PC-3 (cell line): ENCODE measurements around the gene GSC2. TPM values are rescaled to one million over a fixed set of nuclear protein-coding genes. Genes with fewer than 3 reads are reported as not detected.

Experiments used
- ATAC-seq: fragments of 200-7000 bp; cut with Tn5 transposase; 2 replicates; pipeline ENCODE4 v1.9.1; 2020; ENCODE audit warnings: mild to moderate bottlenecking, moderate library complexity
- BruUV-seq: library from RNA; stranded (reverse); fragments of 400-500 nt; replicated peaks from 2 replicates; lab custom pipeline; 2021; lab: Mats Ljungman, UMichigan
- CTCF ChIA-PET: fragments of 300-600 bp; sonication (Branson Sonifier 250); formaldehyde crosslinking; loops from one replicate; lab custom pipeline; 2022; ENCODE audit warnings: antibody characterized with exemption; lab: Charles Lee
- POLR2A ChIA-PET: fragments of 300-600 bp; sonication (Branson Sonifier 250); formaldehyde crosslinking; loops from one replicate; lab custom pipeline; 2022; ENCODE audit warnings: antibody characterized with exemption; ENCODE audit not compliant: unreplicated experiment; lab: Charles Lee
- DNase-seq: peaks from one replicate; pipeline ENCODE4 v3.0.0-alpha.2; 2015
- H2AFZ ChIP-seq: fragments of 300-600 bp; sonication (generic); 2 replicates; pipeline ENCODE4 v1.6.0; 2016; ENCODE audit warnings: antibody characterized with exemption, low read length
- H3F3A ChIP-seq: fragments of 300-600 bp; sonication (generic); one replicate; pipeline ENCODE4 v1.6.0; 2017; ENCODE audit warnings: antibody characterized with exemption, low read length, control low read depth, mild to moderate bottlenecking; ENCODE audit not compliant: unreplicated experiment
- H3K27ac ChIP-seq: fragments of 300-600 bp; sonication (generic); 2 replicates; pipeline ENCODE4 v1.5.1; 2016; ENCODE audit warnings: mild to moderate bottlenecking, low read length
- H3K27me3 ChIP-seq: fragments of 300-600 bp; sonication (generic); 2 replicates; pipeline ENCODE4 v1.6.1; 2016; ENCODE audit warnings: low read length, mixed read lengths
- H3K36me3 ChIP-seq: fragments of 300-600 bp; sonication (generic); 2 replicates; pipeline ENCODE4 v1.6.1; 2016; ENCODE audit warnings: low read depth, mixed run types, low read length, mixed read lengths
- H3K4me1 ChIP-seq: fragments of 300-600 bp; sonication (generic); 2 replicates; pipeline ENCODE4 v1.5.1; 2016; ENCODE audit warnings: low read length; ENCODE audit not compliant: insufficient read depth
- H3K4me2 ChIP-seq: fragments of 300-600 bp; sonication (generic); 2 replicates; pipeline ENCODE4 v1.6.0; 2016; ENCODE audit warnings: low read length
- H3K4me3 ChIP-seq: fragments of 300-600 bp; sonication (generic); 2 replicates; pipeline ENCODE4 v1.5.1; 2016; ENCODE audit warnings: mild to moderate bottlenecking, low read length, mixed read lengths
- H3K79me2 ChIP-seq: fragments of 300-600 bp; sonication (generic); 2 replicates; pipeline ENCODE4 v1.6.1; 2017; ENCODE audit warnings: low read length, mixed read lengths
- H3K9ac ChIP-seq: fragments of 300-600 bp; sonication (generic); 2 replicates; pipeline ENCODE4 v1.6.0; 2016; ENCODE audit warnings: mild to moderate bottlenecking, low read length
- H3K9me2 ChIP-seq: fragments of 300-600 bp; sonication (generic); replicated peaks from 2 replicates; pipeline ENCODE4 v1.6.1; 2016; ENCODE audit warnings: mixed run types, low read length, mixed read lengths
- H3K9me3 ChIP-seq: fragments of 300-600 bp; sonication (generic); 2 replicates; pipeline ENCODE4 v1.6.1; 2016; ENCODE audit warnings: low read length, mixed read lengths
- H4K20me1 ChIP-seq: fragments of 300-600 bp; sonication (generic); 2 replicates; pipeline ENCODE4 v1.6.1; 2016; ENCODE audit warnings: low read length, mixed read lengths
- CTCF ChIP-seq: fragments of 300-600 bp; sonication (generic); conservative IDR thresholded peaks from 2 replicates; pipeline ENCODE4 v1.5.1; 2017; ENCODE audit warnings: antibody characterized with exemption, low read depth, mild to moderate bottlenecking, low read length
- EZH2 ChIP-seq: fragments of 300-600 bp; sonication (generic); IDR thresholded peaks from one replicate; pipeline ENCODE4 v1.6.1; 2017; ENCODE audit warnings: antibody characterized with exemption, mild to moderate bottlenecking, low read length; ENCODE audit not compliant: unreplicated experiment
- EZH2phosphoT487 ChIP-seq: fragments of 300-600 bp; sonication (generic); IDR thresholded peaks from 2 replicates; pipeline ENCODE4 v1.6.1; 2018; ENCODE audit warnings: mild to moderate bottlenecking, antibody characterized with exemption, low read length, borderline replicate concordance
- intact Hi-C: fragments of 100-400 bp; cut with micrococcal nuclease; formaldehyde crosslinking; loops from 2 replicates; pipeline ENCODE4 v1.9.0; 2023
- total RNA-seq: library from RNA; depleted of rRNA; stranded (reverse); fragments of >200 nt; gene quantifications from 2 replicates; pipeline ENCODE4 v1.2.3, GENCODE V29; 2014

GSC2 gene
- total RNA-seq, 1 experiment from 2014 or later: not detected

- Histone ChIP-seq H2AFZ (peak within 1 kb of the TSS; percentile 89), H3K9ac (peak within 1 kb of the TSS; percentile 81), H3K4me2 (peak within 1 kb of the TSS; percentile 90), H4K20me1 (no peaks in the 10 kb centered on the region), H3K36me3 (no peaks in the 10 kb centered on the region), H3F3A (no peaks in the 10 kb centered on the region), H3K9me2 (no peaks in the 10 kb centered on the region), H3K27ac (peak within 1 kb of the TSS; percentile 42), H3K4me1 (peaks cover under 1% of the 10 kb centered on the region; the same call in 1 of the 2 replicates), H3K4me3 (peak within 1 kb of the TSS; percentile 88), H3K27me3 (no peaks in the 10 kb centered on the region), H3K79me2 (peaks cover 37% of the 10 kb centered on the region), H3K9me3 (no peaks in the 10 kb centered on the region)
- DNase-seq: peak; percentile 85
- peak; percentile 82 for ATAC-seq
- intact Hi-C loops: loop anchor here (2.0 kb wide), 3 partner anchors 34 to 108 kb away; partner anchors contain the start of gene ESS2
- TSS peak; percentile 47 for BruUV-seq
- CTCF ChIA-PET: interaction anchor here (0.6 to 1.3 kb wide), 3 partner anchors 112 to 121 kb away, joined by 3 to 7 read pairs (median 5); partner anchors contain the start of gene CLTCL1
- POLR2A ChIA-PET: interaction anchor here (0.6 to 0.9 kb wide), 2 partner anchors 23 to 34 kb away, joined by 3 to 6 read pairs; partner anchors contain the start of gene ESS2
- TF ChIP-seq CTCF (no peak), EZH2phosphoT487 (no peak), EZH2 (no peak)
Measured at GRCh38 chr22:19178657-19179496, 28.8 kb upstream of the GSC2 start, which contains the start of gene SLC25A1. Gene SLC25A1 (minus strand): TSS chr22:19178736. CDS start chr22:19178673, 63 bp downstream.

- H3K27me3 ChIP-seq: no peaks in the 10 kb centered on the region
- POLR2A ChIA-PET: interaction anchor here (0.6 kb wide), 1 partner anchor 24 kb away, joined by 3 read pairs; no protein-coding TSS in a partner anchor
- no TSS peak for BruUV-seq
- intact Hi-C loops: loop anchor here (2.0 kb wide), 3 partner anchors 33 to 109 kb away; partner anchors contain the start of gene ESS2
- TF ChIP-seq CTCF (no peak), EZH2 (no peak), EZH2phosphoT487 (no peak)
- no peaks in the 10 kb centered on the region for H4K20me1 ChIP-seq
- ATAC-seq: peak; percentile 23
- peaks cover 8% of the 10 kb centered on the region; the same call in 1 of the 2 replicates for H3K4me1 ChIP-seq
- H3K36me3 ChIP-seq: no peaks in the 10 kb centered on the region
- peak overlapping the region; percentile 90 for H3K4me2 ChIP-seq
- peak overlapping the region; percentile 25; the same call in 1 of the 2 replicates for H3K27ac ChIP-seq
- no peaks in the 10 kb centered on the region for H3K9me2 ChIP-seq
- CTCF ChIA-PET: interaction anchor here (0.8 kb wide), 1 partner anchor 113 kb away, joined by 7 read pairs; the partner anchor contains the start of gene CLTCL1
- peak; percentile 25 for DNase-seq
- H3K4me3 ChIP-seq: peak overlapping the region; percentile 88
- H3K9me3 ChIP-seq: no peaks in the 10 kb centered on the region
- peaks cover 44% of the 10 kb centered on the region for H3K79me2 ChIP-seq
- H3K9ac ChIP-seq: peak overlapping the region; percentile 81
- H2AFZ ChIP-seq: peak overlapping the region; percentile 50
- no peaks in the 10 kb centered on the region for H3F3A ChIP-seq
Measured at GRCh38 chr22:19178065-19178656, 28.1 kb upstream of the GSC2 start.
